Hypothalamus (tissue), 51 donors: ENCODE measurements around the gene OPA1.

Experiments
- DNase-seq, 51 donors: peaks; one replicate each; lab custom pipeline; 2025; lab: John Stamatoyannopoulos, UW

Gene OPA1

DNA sequence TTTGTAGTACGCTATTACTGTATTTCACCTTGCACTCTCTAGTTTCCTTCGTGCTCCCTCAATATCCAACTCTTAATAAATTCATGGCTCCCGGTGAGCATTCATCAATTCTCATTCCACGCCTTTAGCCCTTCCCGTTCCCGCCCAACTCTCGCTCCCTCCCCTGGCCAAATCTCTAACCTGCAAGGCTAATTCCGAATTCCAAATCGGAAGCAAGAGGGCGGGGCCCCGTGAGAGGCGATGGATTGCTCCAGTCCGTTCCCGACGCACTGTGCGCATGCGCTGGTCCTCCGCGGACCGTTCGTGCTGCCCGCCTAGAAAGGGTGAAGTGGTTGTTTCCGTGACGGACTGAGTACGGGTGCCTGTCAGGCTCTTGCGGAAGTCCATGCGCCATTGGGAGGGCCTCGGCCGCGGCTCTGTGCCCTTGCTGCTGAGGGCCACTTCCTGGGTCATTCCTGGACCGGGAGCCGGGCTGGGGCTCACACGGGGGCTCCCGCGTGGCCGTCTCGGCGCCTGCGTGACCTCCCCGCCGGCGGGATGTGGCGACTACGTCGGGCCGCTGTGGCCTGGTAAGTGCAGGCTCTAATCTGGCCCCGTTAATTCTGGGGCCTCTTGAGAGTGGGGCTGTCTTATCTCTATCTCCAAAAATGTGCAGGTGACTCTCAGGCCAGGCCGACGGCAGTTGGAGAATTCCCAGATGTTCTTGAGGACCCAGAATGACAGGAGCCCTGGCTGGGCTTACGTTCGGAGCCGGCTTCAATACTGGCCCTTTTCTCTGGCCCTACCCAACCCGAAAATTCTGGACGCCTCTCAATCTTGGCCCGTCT, at the start of gene OPA1:
Gene OPA1 (plus strand): TSS at position 368 of the 827 bp plus-strand sequence. CDS start 170 bp downstream, at position 538.
- peak; percentile 73 to 98 (median 94) for DNase-seq

DNA sequence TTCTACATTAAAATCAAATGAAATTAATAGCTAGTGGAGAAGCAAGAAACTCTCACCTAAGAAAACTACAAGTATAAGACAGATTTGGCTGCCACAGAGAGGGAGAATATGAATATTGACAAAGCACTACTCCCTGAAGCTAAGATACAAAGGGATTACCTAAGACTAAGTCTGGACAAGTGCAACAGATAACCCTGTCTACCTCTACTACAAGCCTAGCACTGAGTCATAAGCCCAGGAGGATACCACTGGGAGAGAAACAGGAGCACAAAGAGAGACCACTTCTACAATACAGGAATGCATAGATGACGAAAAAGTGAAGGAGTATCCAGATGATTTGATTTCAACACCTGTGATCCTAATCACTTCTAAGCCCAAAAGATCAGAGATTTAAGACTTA, 48.7 kb upstream of the OPA1 start:
- no peak for DNase-seq

DNA sequence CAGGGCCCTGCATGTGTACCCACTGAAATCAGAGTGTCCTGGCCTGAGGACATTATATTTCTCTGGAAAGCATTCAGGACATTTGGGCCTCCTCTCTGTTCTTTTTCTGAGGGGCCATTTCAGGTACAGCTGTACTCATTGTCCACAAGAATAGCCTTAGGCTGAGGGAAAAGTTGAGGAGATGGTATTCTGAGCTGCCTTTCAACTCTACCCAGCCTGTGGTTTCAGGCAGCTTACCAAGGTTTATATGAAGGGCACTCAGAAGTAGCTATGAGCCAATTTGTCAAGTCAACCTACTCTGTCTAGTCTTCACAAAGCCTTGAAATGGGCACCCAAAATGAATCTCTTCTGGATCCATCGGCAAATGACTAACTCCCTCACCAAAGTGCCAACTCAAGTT, 47.7 kb upstream of the OPA1 start:
- no peak for DNase-seq

- DNase-seq: no peak
Measured at GRCh38 chr3:193546129-193546528, 46.9 kb upstream of the OPA1 start.

GRCh38 chr3:193548406-193548805, 44.6 kb upstream of the OPA1 start:
- peak in 30 of 51 donors; percentile 7 to 75 (median 43) for DNase-seq

GRCh38 chr3:193552923-193553322, 40.1 kb upstream of the OPA1 start:
- DNase-seq: peak in 25 of 51 donors; percentile 8 to 69 (median 35)

DNA sequence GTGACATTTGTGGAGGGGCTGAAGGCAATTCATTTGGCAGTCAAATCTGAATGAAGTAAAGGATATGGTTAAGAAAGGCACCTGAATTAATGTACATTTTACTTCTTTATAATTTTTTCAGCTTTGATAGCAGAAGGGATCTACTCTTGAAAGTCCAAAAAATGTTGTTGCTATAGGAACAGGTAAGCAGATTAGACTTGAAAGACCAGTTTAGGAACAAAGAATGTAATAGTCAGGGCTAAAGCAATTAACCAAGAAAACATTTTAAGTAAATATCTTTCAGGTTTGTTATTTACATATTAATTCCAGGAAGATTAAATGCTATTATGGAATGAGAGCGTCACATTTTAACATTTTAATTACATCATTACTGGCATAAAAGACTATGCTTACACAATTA, 39.4 kb upstream of the OPA1 start:
- DNase-seq: no peak

GRCh38 chr3:193554811-193555210, 38.2 kb upstream of the OPA1 start, which contains the start of gene ATP13A4:
ATP13A4 (minus strand) TSS chr3:193554895; CDS start chr3:193554799, 96 bp downstream.
- DNase-seq: peak in 22 of 51 donors; percentile 6 to 54 (median 34)

DNA sequence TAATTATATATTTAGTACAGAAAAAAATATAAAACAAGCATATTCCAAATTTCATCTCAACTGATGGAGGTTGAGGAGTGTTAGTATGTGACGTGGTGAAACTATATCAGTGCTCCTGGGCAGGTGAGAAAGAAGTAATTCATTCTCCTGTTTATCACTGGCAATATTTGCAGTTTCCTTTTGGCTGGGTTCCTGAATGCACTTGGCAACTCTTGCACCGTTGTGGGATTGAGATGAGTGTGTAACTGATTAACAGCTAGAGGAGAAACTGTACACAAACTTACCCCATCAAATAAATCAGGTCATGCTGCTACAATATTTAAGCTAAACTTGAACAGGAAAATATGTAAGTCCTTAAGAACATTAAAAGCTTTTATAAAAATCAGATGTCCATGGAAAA, 36.2 kb upstream of the OPA1 start:
- no peak for DNase-seq

GRCh38 chr3:193559100-193559499, 33.9 kb upstream of the OPA1 start:
- no peak for DNase-seq

DNA sequence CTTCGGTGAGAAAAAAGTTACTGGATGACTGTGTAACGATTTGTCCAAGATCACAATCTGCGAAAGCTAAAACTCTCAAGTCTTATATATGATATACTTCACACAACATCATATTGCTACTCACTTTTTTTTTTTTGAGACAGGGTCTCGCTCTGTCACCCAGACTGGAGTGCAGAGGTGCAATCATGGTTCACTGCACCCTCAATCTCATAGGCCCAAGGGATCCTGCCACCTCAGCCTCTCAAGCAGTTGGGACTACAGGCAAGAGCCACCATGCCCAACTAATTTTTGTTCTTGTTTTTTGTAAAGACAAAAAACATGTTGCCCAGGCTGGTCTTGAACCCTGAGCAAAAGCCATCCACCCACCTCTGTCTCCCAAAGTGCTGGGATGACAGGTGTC, 32.9 kb upstream of the OPA1 start:
- DNase-seq: no peak

DNA sequence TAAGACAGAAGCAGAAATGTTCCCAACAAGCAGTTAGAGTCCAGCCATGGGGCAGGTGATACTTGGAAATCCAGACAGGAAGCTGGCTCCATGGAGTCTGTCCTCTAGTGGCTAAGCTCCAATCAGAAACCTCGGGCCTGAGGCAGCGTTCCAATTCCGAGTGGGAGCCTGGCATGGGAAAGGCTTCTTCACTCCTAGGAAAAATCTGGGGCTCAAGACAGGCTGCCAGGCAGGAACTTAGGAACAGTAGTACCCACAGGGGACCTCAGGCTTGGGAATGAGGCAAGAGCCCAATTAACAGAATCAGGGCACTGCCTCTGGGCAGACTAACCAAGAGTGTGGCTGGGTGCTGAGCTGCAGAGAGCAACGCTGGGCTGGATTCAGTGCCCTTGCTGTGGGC, 32.1 kb upstream of the OPA1 start:
- DNase-seq: peak in 28 of 51 donors; percentile 6 to 67 (median 42)

DNA sequence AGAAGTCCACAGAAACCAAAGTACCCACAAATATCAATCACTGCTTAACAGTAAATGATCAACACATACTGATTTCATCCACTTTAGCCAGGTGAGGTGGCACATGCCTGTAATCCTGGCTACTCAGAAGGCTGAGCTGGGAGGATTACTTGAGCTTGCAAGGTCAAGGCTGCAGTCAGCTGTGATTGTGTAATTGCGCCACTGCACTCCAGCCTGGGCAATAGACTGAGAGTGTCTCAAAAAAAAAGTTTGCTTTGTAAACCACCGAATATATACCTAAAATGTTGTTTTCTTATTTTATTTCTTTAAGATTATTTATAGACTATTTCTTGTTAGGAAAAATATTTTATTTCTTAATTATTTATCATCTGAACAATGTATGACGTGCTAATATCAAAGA, 29.6 kb upstream of the OPA1 start:
- DNase-seq: no peak

DNA sequence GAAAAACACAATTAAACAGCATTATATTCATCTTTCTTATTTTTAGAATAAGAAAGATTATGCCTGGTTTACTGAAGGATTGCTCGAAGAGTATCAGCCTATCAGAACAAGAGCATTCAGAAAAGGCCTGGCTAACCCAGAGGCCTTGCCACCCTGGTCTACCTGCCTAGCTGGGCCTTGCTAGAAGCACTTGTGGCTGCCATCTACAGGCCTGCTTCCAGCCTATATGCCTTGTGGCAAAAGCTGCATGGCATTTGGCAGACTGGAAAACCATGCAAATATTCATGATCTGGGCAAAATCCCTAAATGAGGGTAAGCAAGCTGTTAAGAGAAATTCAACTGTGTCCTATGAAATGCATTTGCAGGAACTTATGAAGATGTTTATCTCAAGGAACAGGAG, 29.0 kb upstream of the OPA1 start:
- peak in 9 of 51 donors; percentile 2 to 43 (median 10) for DNase-seq

- no peak for DNase-seq
Measured at GRCh38 chr3:193569119-193569518, 23.9 kb upstream of the OPA1 start.

GRCh38 chr3:193572426-193572908, 20.5 kb upstream of the OPA1 start:
- peak in 36 of 51 donors; percentile 2 to 78 (median 34) for DNase-seq

DNA sequence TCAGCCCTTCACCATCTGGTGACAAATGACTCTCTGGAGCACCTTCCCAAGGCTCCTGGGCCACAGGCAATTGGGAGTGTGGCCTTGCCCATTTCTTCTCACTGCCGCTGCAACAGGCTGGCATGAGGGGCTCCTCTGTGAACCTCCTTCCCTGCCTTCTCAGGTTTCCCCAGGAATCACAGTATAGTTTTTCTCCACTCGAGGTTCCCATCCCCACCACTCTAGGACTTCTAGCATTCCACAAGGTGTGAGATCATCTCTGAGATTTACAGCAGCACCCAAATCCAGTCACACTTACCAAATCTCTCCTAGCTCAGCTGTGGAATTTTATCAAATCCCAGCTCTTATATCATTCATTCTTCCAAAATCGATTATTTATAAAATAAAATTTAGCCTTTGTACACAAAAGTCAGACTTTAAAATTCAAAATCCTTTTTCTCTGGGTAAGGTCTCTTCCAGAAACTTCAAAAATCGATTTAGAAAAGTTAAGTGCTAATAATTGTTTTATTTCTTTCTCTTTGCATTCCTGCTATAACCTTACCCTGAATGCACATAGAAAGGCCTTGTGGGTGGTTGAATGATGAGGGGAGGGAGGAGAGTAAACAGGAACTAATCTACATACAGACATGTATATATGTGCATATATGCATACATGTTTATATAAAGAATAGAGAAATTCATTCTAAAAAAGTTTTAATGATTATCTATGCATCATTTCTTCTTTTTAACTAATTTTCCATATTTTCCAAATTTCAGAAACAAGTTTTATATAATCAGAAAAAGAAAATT, 19.4 kb upstream of the OPA1 start:
- no peak for DNase-seq

DNA sequence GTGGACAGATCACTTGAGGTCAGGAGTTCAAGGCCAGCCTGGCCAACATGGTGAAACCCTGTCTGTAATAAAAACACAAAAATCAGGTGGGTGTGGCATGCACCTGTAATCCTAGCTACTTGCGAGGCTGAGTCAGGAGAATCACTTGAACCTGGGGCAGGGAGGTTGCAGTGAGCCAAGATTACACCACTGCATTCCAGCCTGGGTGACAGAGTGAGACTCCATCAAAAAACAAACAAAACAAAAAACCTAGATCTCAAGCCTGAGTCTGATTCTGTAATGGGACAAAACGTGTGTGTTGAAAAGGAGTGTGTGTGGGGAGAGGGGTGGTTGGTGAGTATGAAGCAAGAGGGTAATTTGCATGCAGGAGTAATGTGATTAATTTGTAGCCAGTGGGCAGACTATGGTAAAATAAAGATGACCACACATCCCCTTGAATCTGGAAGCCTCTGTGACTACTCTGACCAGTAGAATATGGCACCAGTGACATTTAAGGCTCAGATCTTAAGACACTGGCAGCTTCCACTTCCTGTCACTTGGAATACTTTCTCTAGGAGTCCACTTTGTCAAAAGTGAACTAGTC, 18.4 kb upstream of the OPA1 start:
- no peak for DNase-seq

- no peak for DNase-seq
Measured at GRCh38 chr3:193585530-193585929, 7.5 kb upstream of the OPA1 start.

GRCh38 chr3:193586526-193586925, 6.5 kb upstream of the OPA1 start:
- DNase-seq: no peak

GRCh38 chr3:193589129-193589528, 3.9 kb upstream of the OPA1 start:
- no peak for DNase-seq
